K562 treated with DMSO at 1 percent for 24 hours (cell line): ENCODE data around the gene ANKRD27. TPM values are rescaled to one million over a fixed set of nuclear protein-coding genes. Genes with fewer than 3 reads are reported as not detected.

ENCODE experiments used
- total RNA-seq: library from RNA; unstranded; fragments of 300-600 nt; gene quantifications from 2 replicates; pipeline ENCODE4 v1.2.3, GENCODE V29; 2022; ENCODE audit warnings: low read depth; ENCODE audit not compliant: insufficient read depth

The ANKRD27 gene
- 26.9 and 31.1 TPM in 2 replicates for total RNA-seq

GRCh38 chr19:32674931-32675719 lies at the start of gene ANKRD27:
Gene ANKRD27, minus strand, starts transcription at chr19:32675180. Its CDS starts 16,165 bp downstream, at chr19:32659015.

GRCh38 chr19:32719611-32720059 lies 44.7 kb upstream of the ANKRD27 start, which contains the start of gene TDRD12:
Gene TDRD12, plus strand, starts transcription at chr19:32719767. Its CDS starts 306 bp downstream, at chr19:32720073.

GRCh38 chr19:32691291-32691951 lies 16.4 kb upstream of the ANKRD27 start, which contains the start of gene NUDT19:
Gene NUDT19, plus strand, starts transcription at chr19:32691821. Its CDS starts 140 bp downstream, at chr19:32691961.

GRCh38 chr19:32675720-32676185 lies 773 bp upstream of the ANKRD27 start, which contains the start of gene RGS9BP:
Gene RGS9BP, plus strand, starts transcription at chr19:32675848. Its CDS starts 416 bp downstream, at chr19:32676264.

GRCh38 chr19:32580901-32581704 lies 93.9 kb downstream of the ANKRD27 start, which contains the start of gene PDCD5:
Gene PDCD5, plus strand, starts transcription at chr19:32581190. Its CDS starts 72 bp downstream, at chr19:32581262.

Other genes starting within 250 kb of the ANKRD27 start
- 69.9 and 74.2 TPM in 2 replicates for gene PDCD5, start 94.0 kb downstream of the ANKRD27 start, total RNA-seq
- gene RGS9BP, start 668 bp upstream of the ANKRD27 start, total RNA-seq: 1.2 and 1.8 TPM in 2 replicates
- gene NUDT19, start 16.6 kb upstream of the ANKRD27 start, total RNA-seq: 16.2 and 16.4 TPM in 2 replicates
- not detected in 2 replicates for gene TDRD12, start 44.6 kb upstream of the ANKRD27 start, total RNA-seq
- gene SLC7A9, start 194.6 kb upstream of the ANKRD27 start, total RNA-seq: not detected in 2 replicates